Measurements from ENCODE around the gene HSPB2. TPM values are rescaled to one million over a fixed set of nuclear protein-coding genes. Genes with fewer than 3 reads are reported as not detected.
"Not testable (repeated sequence)": the region's sequence is repeated elsewhere in the genome, so short reads cannot be mapped to it uniquely, and the experiment has no call there.

Gene HSPB2
- total and polyA plus RNA-seq, 12 donors: 18.9 to 136 (median 32.6) TPM

DNA sequence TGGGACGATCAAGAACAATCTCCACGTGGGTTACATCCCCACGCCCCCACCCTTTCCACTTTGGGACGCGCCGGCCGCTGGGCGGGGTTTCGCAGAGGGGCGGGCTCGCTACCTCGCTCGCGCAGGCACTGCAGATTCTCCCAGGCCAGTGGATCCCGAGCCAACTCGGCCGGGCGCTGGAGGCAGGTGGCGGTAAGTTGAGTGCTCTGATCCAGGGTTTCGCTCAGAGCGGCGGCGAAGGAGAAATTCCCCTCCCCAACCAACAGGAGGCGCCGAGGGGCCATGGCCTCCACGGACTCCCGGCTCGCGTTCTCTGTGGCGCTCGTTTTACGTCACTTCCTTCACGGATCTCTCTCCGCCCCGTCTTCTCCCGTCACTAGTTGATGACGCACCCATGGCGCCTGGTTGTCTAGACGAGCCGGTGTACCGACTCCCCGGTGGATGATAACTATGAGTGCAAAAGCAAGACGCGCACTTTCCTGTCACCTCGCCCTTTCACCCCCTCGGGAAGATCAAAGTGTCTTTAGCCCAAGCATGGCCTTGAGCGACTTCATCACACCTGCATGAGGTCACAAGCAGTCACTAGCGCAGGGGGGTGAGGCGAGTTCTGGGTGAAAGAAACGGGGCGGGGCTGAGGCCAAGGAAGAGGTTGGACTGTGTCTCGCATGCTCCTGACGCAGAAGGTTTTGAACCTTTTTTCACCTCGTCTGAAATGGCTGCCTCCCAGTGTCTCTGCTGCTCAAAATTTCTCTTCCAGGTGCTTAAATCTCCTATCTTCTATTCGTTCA is 33.5 kb upstream of the HSPB2 start, which contains the start of the genes CFAP68 and FDXACB1:
CFAP68 (plus strand) TSS at position 693 of the 788 bp plus-strand sequence; CDS start at position 713, 20 bp downstream.
FDXACB1 (minus strand) TSS at position 317 of the 788 bp plus-strand sequence; CDS start at position 284, 33 bp downstream.
- Histone ChIP-seq H3K4me3 (peak within 1 kb of the TSS; percentile 57 to 86 (median 72)), H3K27me3 (no peaks in the 10 kb centered on the region), H3K9me3 (no peaks in the 10 kb centered on the region), H3K4me1 (peaks cover 0 to 23% (median 19%) of the 10 kb centered on the region in 9 donors), H3K27ac (peak within 1 kb of the TSS; percentile 91 to 98 (median 95)), H3K36me3 (peaks cover 0 to 39% (median 0%) of the 10 kb centered on the region in 9 donors)
- 0% methylated on average over 55 of the region's 55 CpGs for WGBS, 2 donors
- ATAC-seq (peak; percentile 94 to 98 (median 96)), DNase-seq (peak; percentile 93 to 98)
- intact Hi-C loops (cut with DNase I): loop anchor here (1.0 to 10.0 kb wide), 15 partner anchors 33 to 208 kb away; partner anchors contain the start of genes CRYAB (in 4 of the 10), HSPB2 (in 4 of the 10), SDHD (in 3 of the 10) and TIMM8B (in 3 of the 10)
- TF ChIP-seq, protein P1, sequence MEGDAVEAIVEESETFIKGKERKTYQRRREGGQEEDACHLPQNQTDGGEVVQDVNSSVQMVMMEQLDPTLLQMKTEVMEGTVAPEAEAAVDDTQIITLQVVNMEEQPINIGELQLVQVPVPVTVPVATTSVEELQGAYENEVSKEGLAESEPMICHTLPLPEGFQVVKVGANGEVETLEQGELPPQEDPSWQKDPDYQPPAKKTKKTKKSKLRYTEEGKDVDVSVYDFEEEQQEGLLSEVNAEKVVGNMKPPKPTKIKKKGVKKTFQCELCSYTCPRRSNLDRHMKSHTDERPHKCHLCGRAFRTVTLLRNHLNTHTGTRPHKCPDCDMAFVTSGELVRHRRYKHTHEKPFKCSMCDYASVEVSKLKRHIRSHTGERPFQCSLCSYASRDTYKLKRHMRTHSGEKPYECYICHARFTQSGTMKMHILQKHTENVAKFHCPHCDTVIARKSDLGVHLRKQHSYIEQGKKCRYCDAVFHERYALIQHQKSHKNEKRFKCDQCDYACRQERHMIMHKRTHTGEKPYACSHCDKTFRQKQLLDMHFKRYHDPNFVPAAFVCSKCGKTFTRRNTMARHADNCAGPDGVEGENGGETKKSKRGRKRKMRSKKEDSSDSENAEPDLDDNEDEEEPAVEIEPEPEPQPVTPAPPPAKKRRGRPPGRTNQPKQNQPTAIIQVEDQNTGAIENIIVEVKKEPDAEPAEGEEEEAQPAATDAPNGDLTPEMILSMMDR (IDR thresholded peaks at IDR 0.05): peak; percentile 81 to 99 (median 97)

DNA sequence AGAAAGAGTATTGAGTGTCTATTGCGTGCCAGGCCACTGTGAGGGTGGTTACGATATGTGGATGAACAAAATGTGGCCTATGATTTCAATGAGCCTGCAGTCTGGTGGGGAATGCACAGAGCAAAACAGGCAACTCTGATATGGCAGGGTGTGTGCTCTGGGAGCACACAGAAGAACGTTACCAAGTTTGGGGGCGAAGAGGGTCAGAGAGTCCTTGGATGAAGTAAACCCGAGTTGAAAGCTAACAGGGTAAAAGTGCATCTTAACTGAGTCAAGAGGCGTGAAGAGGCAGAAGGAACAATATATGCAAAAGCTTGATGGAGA is 32.9 kb upstream of the HSPB2 start:
- TF ChIP-seq, protein P1 (IDR thresholded peaks at IDR 0.05): no peak
- H3K4me1 ChIP-seq: peaks cover 0 to 23% (median 19%) of the 10 kb centered on the region in 9 donors
- peaks cover 0 to 39% (median 0%) of the 10 kb centered on the region in 9 donors for H3K36me3 ChIP-seq
- peak overlapping the region; percentile 91 to 98 (median 95) for H3K27ac ChIP-seq
- ATAC-seq (peak in 6 of 8 donors; percentile 2 to 10 (median 4)), DNase-seq (no peak)
- intact Hi-C loops (cut with DNase I): loop anchor here (1.0 to 10.0 kb wide), 14 partner anchors 33 to 207 kb away; partner anchors contain the start of genes CRYAB (in 4 of the 10), HSPB2 (in 4 of the 10), SDHD (in 3 of the 10) and TIMM8B (in 3 of the 10)
- no peaks in the 10 kb centered on the region for H3K27me3 ChIP-seq
- no peaks in the 10 kb centered on the region for H3K9me3 ChIP-seq
- WGBS, 2 donors: 33 to 46% methylated on average over 6 of the region's 6 CpGs
- H3K4me3 ChIP-seq: peak overlapping the region; percentile 57 to 86 (median 72)

DNA sequence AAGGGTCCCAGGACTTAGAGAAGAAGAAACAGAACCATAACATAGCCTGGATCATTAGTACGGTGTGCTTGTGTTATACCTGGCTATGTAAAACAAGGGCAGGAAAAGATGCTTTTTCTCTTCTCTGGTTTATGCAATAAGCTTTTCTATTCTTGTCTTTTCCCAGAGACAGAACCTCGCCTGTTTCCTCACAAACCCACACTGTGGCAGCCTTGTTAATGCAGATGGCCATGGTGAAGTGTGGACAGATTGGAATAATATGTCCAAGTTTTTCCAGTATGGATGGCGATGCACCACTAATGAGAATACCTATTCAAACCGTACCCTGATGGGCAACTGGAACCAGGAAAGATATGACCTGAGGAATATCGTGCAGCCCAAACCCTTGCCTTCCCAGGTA is 30.3 kb upstream of the HSPB2 start:
- intact Hi-C loops (cut with DNase I): loop anchor here in 2 of 10 donors (5.0 kb wide), 2 partner anchors 45 to 110 kb away; no protein-coding TSS in a partner anchor
- DNase-seq: no peak
- peaks cover 0 to 23% (median 19%) of the 10 kb centered on the region in 9 donors for H3K4me1 ChIP-seq
- no peaks in the 10 kb centered on the region for H3K9me3 ChIP-seq
- ATAC-seq: no peak
- H3K27ac ChIP-seq: no peak overlapping the region
- H3K36me3 ChIP-seq: peaks cover 0 to 17% (median 0%) of the 10 kb centered on the region in 9 donors
- no peaks in the 10 kb centered on the region for H3K27me3 ChIP-seq
- H3K4me3 ChIP-seq: no peak overlapping the region
- TF ChIP-seq, protein P1 (IDR thresholded peaks at IDR 0.05): no peak
- WGBS, 2 donors: 79 to 81% methylated on average over 5 of the region's 5 CpGs

DNA sequence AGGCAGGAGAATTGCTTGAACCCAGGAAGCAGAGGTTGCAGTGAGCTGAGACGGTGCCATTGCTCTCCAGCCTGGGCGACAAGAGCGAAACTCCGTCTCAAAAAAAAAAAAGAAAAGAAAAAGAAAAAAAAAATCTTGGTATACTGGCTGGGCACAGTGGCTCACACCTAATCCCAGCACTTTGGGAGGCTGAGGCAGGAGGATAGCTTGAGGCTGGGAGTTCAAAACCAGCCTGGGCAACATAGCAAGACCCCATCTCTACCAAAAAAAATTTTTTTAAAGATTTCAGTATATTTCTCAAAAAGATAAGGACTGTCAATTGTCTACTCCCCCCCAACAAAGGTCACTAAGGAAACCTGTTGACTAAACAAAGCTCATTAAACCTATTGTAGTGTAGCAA is 27.5 kb upstream of the HSPB2 start:
- ATAC-seq; H3K9me3 ChIP-seq; H3K27ac ChIP-seq; intact Hi-C loops (cut with DNase I); H3K4me1 ChIP-seq; H3K27me3 ChIP-seq; DNase-seq; H3K4me3 ChIP-seq: not testable (repeated sequence)
- H3K36me3 ChIP-seq: peaks cover 0 to 17% (median 0%) of the 10 kb centered on the region in 9 donors
- 66 to 82% methylated on average over 4 of the region's 4 CpGs for WGBS, 2 donors

Measured in heart right ventricle (tissue), 16 donors.